Activated CD8-positive, alpha-beta memory T cell treated with anti-CD3 and anti-CD28 coated beads, Interleukin-2, amount 50 U/mL, for 1 hour (primary cell): ENCODE measurements around the gene NTN4.
"Not testable (repeated sequence)": the region's sequence is repeated elsewhere in the genome, so short reads cannot be mapped to it uniquely, and the experiment has no call there.

ENCODE experiments used
- DNase-seq: peaks from one replicate; pipeline ENCODE4 v3.0.0-alpha.2; 2020; ENCODE audit errors: extremely low read depth

Gene NTN4

GRCh38 chr12:95796225-95796981 lies 5.8 kb upstream of the NTN4 start:
- DNase-seq, result no peak

GRCh38 chr12:95790917-95791849 lies 619 bp upstream of the NTN4 start:
- DNase-seq, result no peak

DNA sequence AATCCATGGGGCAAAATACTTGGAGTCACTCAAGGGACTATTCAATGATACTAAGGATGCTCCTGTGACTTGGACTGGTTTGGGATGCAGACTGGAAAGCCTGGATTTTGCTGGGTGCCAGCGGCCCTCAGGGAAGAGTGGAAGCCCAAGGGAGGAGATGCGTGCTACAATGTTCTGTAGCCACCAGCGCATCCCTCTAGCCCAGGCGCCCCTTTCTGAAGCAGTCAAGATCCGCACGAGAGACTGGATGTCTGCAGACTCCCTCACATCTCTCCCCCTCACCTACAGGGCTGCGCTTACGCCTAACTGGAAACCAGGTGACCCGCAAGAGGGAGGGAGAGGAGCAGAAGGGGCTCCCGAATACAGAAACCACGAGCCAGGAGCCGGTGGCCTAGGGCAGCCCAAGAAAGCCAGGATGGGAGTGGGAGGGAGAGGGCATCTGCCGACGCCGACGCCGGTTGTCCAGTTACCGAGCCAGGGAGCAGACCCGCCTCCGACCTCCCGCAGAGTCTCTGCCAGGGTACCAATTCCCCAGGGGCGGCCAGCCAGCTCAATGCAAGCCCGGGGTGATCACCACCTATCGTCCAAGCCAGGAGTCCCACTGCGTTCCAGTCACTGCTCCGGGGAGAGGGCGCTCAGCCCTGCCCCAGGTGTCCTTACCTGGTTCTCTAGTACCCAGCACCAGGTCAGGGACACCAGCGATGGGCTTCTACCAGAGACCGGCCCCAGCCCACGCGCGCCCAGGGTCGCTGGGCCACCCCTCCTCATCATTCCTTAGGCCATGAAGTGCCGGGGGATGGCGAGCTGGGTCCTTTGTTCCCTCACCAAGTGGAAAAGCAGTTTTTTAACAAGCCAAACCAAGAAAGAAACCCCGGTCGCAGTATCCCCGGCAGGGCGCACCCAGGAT lies 1.2 kb downstream of the NTN4 start:
- DNase-seq, result no peak

DNA sequence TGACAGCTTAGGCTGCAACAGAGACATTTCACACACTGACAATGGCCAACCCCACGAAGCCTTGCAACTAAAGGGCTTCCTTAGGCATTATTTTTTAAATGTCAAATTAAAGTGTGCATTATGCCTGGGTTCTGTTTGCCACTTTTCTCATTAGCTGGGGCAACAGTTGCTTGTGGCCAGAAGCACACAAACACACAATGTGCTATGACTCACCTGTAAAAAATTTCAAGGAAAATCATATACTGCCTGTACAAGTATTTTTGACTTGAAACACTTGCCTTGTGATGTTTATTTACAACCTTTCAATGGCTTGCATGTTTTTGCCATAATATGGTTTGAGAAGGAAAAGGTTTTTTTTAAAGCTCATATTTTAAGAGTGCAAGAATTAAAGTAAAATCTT lies 1.9 kb downstream of the NTN4 start:
- DNase-seq, result no peak

DNA sequence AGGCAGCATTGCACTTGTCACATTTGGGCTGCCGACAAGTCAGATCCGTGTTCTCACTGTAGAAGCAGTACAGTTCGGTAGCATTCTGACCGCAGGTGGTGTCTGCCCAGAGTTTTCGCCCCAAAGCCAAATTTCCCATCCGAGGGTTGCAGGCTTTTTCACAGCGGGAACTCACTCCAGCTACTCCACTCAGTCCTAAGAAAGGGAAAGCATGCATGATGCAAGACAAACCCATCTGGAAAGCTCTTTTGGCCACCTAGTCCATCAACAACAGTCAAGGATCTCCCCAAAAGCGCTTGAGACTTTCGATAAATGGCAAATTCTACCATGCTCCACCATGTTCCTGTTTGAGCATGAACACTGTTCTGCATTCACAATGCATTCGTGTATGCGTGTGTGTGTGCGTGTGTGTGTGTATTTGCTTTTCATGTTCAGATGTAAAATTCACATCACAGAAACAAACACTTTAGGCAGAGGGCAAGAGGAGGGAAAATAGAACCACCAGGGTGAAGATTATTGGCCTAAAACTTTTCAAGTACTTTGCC lies 3.2 kb downstream of the NTN4 start:
- DNase-seq, result no peak

GRCh38 chr12:95784915-95785314 lies 5.6 kb downstream of the NTN4 start:
- no peak for DNase-seq

DNA sequence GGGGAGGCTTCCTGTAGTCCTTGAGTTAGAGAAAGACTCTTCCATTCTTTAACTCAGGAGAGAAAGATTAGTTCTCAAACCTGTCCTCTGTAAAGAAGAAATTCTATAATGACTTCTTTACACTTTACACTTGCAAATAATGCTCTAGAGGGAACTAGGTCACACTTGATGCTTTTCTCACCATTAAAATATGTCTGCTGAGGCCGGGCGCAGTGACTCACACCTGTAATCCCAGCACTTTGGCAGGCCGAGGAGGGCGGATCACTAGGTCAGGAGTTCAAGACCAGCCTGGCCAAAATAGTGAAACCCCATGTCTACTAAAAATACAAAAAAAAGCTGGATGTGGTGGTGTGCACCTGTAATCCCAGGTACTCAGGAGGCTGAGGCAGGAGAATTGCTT lies 6.3 kb downstream of the NTN4 start:
- no peak for DNase-seq

DNA sequence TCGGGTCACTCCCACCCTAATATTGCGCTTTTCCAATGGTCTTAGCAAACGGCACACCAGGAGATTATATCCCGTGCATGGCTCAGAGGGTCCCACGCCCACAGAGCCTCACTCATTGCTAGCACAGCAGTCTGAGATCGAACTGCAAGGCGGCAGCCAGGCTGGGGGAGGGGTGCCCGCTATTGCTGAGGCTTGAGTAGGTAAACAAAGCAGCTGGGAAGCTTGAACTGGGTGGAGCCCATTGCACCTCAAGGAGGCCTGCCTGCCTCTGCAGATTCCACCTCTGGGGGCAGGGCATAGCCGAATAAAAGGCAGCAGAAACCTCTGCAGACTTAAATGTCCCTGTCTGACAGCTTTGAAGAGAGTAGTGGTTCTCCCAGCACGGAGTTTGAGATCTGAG lies 15.1 kb downstream of the NTN4 start:
- not testable (repeated sequence) for DNase-seq

DNA sequence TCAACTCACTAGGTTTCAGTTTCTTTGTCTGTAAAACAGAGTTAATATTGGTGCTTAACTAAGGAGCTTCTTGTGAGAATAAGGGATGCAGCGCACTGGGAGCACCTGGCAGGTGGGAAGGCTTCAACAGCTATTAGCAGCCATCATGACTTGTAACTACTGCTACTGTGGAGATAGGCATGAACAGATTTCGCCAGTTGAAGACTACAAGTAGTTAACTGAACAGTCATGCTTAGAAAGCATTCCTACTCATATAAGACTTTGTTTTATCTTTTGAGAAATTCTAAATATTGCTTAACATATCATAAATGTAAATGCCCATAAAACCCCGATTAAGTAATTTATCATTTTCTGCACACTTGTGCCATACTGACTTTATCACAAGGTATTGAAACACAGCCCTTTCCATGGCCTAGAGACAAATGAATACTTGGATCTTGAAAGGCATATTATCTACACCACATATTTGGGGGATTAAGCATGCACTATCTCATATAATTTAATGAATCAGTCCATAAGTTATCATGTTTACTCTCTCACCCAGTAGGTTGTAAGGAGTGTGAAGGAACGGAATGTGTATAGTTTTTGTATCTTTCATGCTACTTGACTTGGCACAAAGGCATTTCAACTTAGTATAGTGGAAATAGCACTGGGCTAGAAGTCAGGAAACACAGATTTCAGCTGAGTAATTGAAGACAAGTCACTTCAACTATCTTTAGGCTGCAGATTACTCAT lies 16.1 kb downstream of the NTN4 start:
- DNase-seq, result no peak

GRCh38 chr12:95773320-95773719 lies 17.2 kb downstream of the NTN4 start:
- no peak for DNase-seq

DNA sequence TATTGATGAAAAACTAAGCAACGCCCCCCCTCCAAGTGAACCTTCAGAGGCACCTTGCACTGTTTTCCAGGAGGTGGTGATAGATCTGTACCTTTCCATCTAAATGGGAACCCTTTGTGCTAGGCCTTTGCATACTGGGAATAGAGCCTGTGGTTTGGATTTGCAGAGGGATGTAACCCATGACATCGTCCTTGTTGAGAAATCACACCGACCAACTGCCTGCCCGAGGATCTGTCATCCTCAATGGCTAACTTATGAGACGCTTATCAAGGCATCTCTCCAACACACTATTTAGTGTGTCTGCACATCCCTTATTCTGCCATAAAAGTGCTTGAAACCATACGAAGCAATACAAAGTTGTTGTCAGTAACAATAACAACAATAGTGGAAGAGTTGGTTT lies 22.9 kb downstream of the NTN4 start:
- DNase-seq, result no peak

DNA sequence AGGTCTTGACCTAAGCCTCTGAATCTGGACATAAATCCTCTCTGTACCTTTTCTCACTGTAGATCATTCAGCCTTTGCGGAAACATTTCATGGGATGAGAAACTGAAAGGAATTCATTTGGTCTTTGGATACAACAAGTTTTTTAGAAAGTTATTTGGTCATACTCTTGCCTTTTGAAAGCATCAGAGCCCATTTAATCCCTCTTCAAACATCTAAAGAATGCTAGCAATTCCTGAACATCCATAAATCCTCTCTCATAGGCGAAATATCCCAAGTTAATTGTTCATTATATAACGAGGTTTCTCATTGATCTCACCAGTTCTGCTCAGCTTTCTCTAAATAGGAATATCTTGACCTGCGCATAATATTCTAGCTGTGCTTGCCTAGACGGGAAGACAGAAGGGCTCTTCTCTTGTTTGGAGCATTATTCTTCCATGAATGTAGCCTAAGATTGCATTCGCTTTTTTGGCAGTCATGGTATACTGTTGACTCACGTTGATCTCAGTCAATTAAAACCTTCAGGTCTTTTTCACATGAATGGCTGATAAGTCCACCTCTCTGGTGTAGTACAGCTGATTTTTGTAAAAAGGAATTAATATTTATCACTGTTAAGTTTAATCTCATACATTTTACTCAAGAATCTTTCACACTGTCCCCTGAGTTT lies 24.1 kb downstream of the NTN4 start:
- no peak for DNase-seq

DNA sequence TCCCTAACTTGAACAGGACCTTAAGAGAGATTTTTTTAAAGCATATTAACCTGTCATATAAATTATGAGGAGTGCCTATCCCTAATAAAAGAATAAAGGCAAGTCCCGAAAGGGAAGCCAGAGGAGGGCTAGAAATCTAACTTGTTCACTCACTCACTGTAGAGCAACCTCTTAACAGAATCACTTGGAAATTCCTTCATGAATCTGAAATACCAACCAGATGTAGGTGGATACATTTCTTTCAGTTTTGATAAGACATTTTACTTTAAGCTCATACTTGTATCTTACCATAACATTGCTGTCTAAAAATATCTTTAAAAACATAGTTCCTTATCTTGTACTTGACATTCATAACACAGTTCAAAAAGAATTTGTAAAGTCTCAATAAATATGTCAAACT lies 25.7 kb downstream of the NTN4 start:
- DNase-seq, result no peak

GRCh38 chr12:95763809-95764253 lies 26.7 kb downstream of the NTN4 start:
- DNase-seq, result no peak

DNA sequence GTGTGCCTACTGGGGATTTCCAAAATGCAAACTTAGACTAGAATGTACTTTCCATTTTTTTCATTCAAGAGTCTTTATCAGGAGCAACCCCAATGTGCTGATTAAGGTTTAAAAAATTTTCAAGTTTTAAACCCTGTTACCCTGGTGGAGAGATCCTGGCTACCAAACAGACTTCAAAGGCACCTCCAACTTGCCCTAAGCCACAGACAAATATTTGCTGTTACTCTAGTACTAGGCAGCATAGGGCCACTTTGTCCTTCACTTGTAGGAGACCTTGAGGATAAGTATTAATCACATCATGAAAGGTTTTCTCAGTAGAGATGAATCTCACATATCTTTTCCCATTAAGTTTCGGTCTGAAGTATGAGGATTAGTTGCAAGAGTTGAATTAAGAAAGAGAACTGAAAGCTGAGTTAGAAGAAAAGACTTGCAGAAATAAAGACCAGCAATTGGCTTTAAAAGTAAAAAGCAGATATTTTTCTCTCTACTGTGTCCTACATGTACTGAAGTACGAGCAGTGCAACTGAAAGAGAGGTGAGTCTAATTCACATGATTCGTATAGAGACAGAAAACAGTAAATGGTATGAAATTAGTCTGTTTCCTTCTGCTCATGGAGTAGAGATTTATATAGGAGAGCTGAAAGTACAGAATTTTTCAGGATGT lies 28.3 kb downstream of the NTN4 start:
- no peak for DNase-seq

DNA sequence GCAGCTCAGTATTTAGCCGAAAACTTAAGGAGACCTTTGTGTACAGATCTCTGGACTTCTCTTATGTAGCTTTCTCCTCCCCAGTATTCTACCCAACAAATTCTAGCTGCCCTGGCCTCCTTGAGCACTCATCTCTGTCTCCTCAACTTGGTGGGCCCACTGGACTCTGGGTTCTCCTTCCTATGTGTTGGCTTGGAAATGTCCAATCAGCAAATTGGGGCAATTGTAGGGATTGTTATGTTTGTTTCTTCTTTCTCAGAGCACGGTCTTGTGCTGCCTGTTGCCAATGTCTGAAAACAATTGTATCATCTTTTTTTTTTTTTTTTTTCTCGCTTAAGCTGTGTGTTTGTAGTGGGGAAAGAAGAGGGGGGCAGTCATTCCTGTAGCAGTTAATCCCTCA lies 30.2 kb downstream of the NTN4 start:
- no peak for DNase-seq

- no peak for DNase-seq
Observed at GRCh38 chr12:95759718-95760117, 30.8 kb downstream of the NTN4 start.

DNA sequence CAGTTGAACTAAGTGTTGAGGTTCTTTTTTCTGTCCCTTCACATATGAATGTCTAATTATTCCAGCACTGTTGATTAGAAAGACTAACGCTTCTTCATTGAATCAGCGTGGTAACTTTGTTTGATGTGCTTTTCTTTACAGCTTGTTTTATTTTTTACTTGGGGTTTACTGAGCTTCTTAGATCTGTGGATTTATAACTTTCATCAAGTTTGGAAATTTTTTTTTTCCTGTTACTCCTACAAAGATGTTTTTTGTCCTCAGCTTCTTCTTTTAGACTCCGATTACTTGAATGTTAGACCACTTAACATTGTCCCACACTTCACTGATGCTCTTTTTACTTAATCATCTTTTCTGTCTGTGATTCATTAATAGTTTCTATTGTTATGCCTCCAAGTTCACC lies 31.5 kb downstream of the NTN4 start:
- DNase-seq, result no peak

DNA sequence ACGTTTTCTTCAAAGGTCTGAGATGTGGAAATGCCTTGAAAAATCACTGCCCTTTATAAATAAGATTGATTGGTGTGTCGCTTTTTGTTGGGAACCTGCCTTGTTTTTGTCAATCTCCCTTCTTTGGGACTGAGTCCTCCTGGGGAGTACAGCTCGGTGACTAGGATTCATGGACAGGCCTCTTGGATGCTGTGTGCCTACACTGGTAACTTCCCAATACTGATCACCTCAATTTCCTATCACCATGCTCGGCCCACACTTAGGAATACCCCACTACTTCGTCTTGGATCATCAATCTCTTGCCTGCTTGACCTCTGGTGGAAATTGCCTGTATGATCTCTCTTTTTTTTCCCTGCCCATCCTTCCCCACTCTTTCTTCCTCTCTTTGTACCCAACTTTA lies 34.2 kb downstream of the NTN4 start:
- DNase-seq, result no peak
